Measurements from ENCODE around the gene ZBTB34.

The ZBTB34 gene

GRCh38 chr9:126854734-126855133 is 5.7 kb upstream of the ZBTB34 start:
- H4K91ac ChIP-seq (ENCODE audit: low read depth, low read length, poor library complexity), result no peak overlapping the region
- no peak overlapping the region for H2AK5ac ChIP-seq (ENCODE audit: low read depth, low read length)
- WGBS, 2 donors (ENCODE audit: extremely low coverage in 2 of 2, insufficient read length in 2 of 2, insufficient replicate concordance in 1 of 2), result no CpG with 5 or more reads among the region's 7 CpGs
- H3K4me3 ChIP-seq (ENCODE audit: low read length in 2 of 2), result no peak overlapping the region
- H3K79me1 ChIP-seq (ENCODE audit: low read depth, low read length), result no peaks in the 10 kb centered on the region
- H4K8ac ChIP-seq (ENCODE audit: low read depth, low read length), result no peak overlapping the region
- H3K23ac ChIP-seq (ENCODE audit: low read depth, low read length, poor library complexity), result no peak overlapping the region
- H3K4ac ChIP-seq (ENCODE audit: low read length), result no peak overlapping the region
- H3K4me1 ChIP-seq (ENCODE audit: control insufficient read depth in 2 of 2, insufficient read depth in 1 of 2, low read depth in 1 of 2, low read length in 2 of 2), result peaks cover 0 to 4% of the 10 kb centered on the region in 2 donors
- H2BK12ac ChIP-seq (ENCODE audit: low read length), result no peak overlapping the region
- no peak overlapping the region for H3K14ac ChIP-seq (ENCODE audit: low read length)
- H2AFZ ChIP-seq (ENCODE audit: low read length), result no peak overlapping the region
- DNase-seq (ENCODE audit: low spot score), result no peak
- H2BK15ac ChIP-seq (ENCODE audit: low read length), result no peak overlapping the region
- H3K9ac ChIP-seq (ENCODE audit: low read depth, low read length, poor library complexity), result no peak overlapping the region
- H2BK120ac ChIP-seq (ENCODE audit: low read depth, low read length), result no peak overlapping the region
- H3K9me3 ChIP-seq (replicated peaks in 1 of 2; ENCODE audit: control insufficient read depth in 2 of 2, insufficient read depth in 1 of 2, low read depth in 1 of 2, low read length in 2 of 2), result no peaks in the 10 kb centered on the region
- no peak overlapping the region for H3K4me2 ChIP-seq (ENCODE audit: insufficient read depth, low read length, poor library complexity, severe bottlenecking)
- H3K27ac ChIP-seq (replicated peaks; ENCODE audit: low read length), result no peak overlapping the region
- H2BK5ac ChIP-seq (ENCODE audit: low read length), result no peak overlapping the region
- H3K36me3 ChIP-seq (replicated peaks in 1 of 2; ENCODE audit: control insufficient read depth in 2 of 2, insufficient read depth in 2 of 2, low read length in 2 of 2), result no peaks in the 10 kb centered on the region
- H3K27me3 ChIP-seq (ENCODE audit: control insufficient read depth in 3 of 3, insufficient read depth in 3 of 3, low read depth in 1 of 3, low read length in 3 of 3), result peaks cover 0 to 36% (median 0%) of the 10 kb centered on the region in 3 experiments
- no peak overlapping the region for H3K18ac ChIP-seq (ENCODE audit: low read length)

- Histone ChIP-seq H3K4ac (ENCODE audit: low read length) (no peak overlapping the region), H3K14ac (ENCODE audit: low read length) (no peak overlapping the region), H3K4me3 (ENCODE audit: low read length in 2 of 2) (no peak overlapping the region), H2BK120ac (ENCODE audit: low read depth, low read length) (no peak overlapping the region), H2AFZ (ENCODE audit: low read length) (no peak overlapping the region), H4K8ac (ENCODE audit: low read depth, low read length) (no peak overlapping the region), H3K79me1 (ENCODE audit: low read depth, low read length) (no peaks in the 10 kb centered on the region), H3K23ac (ENCODE audit: low read depth, low read length, poor library complexity) (no peak overlapping the region), H3K9me3 (replicated peaks in 1 of 2; ENCODE audit: control insufficient read depth in 2 of 2, insufficient read depth in 1 of 2, low read depth in 1 of 2, low read length in 2 of 2) (no peaks in the 10 kb centered on the region), H4K91ac (ENCODE audit: low read depth, low read length, poor library complexity) (no peak overlapping the region), H2BK15ac (ENCODE audit: low read length) (no peak overlapping the region), H3K4me2 (ENCODE audit: insufficient read depth, low read length, poor library complexity, severe bottlenecking) (no peak overlapping the region), H3K27ac (replicated peaks; ENCODE audit: low read length) (no peak overlapping the region), H3K4me1 (ENCODE audit: control insufficient read depth in 2 of 2, insufficient read depth in 1 of 2, low read depth in 1 of 2, low read length in 2 of 2) (peaks cover 0 to 4% of the 10 kb centered on the region in 2 donors), H2BK12ac (ENCODE audit: low read length) (no peak overlapping the region), H2AK5ac (ENCODE audit: low read depth, low read length) (no peak overlapping the region), H3K9ac (ENCODE audit: low read depth, low read length, poor library complexity) (no peak overlapping the region), H2BK5ac (ENCODE audit: low read length) (no peak overlapping the region), H3K27me3 (ENCODE audit: control insufficient read depth in 3 of 3, insufficient read depth in 3 of 3, low read depth in 1 of 3, low read length in 3 of 3) (peaks cover 0 to 36% (median 0%) of the 10 kb centered on the region in 3 experiments), H3K36me3 (replicated peaks in 1 of 2; ENCODE audit: control insufficient read depth in 2 of 2, insufficient read depth in 2 of 2, low read length in 2 of 2) (no peaks in the 10 kb centered on the region), H3K18ac (ENCODE audit: low read length) (no peak overlapping the region)
- no CpG with 5 or more reads among the region's 6 CpGs for WGBS, 2 donors (ENCODE audit: extremely low coverage in 2 of 2, insufficient read length in 2 of 2, insufficient replicate concordance in 1 of 2)
- no peak for DNase-seq (ENCODE audit: low spot score)
Measured at GRCh38 chr9:126856326-126856877, 4.0 kb upstream of the ZBTB34 start.

DNA sequence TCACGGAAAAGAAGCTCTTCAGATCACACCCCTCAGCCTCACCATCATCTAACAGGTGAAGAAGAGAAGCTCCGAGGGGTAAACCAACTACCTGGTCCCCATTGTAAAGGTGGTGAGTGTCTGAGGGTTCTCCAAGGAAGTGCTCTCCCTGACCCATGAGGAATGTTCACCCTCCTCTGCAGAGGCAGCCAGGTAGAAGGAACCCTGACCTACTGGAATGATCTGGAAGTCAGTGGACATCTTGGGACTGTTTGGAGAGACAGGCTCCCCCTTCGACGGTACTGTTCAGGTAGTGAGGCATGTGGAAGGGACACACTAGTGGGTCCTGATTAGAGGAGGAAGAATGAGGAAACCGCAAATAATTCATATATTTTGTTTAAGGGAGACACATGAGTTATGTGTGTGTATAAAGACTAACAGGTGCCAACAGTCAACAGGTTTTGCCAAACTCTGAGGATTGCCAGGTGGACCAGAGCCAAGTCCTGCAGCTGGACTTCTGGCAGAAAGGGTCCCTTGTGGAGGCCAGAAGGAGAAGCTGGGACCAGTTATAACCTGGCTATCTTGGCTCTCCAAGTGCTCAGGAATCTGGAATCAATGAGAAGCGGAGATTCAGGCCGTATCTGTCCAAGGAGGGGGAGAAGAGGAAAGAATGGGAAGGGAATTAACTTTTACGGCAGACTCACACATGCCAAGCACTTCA is 3.0 kb upstream of the ZBTB34 start:
- Histone ChIP-seq H2AFZ (ENCODE audit: low read length) (no peak overlapping the region), H3K36me3 (replicated peaks in 1 of 2; ENCODE audit: control insufficient read depth in 2 of 2, insufficient read depth in 2 of 2, low read length in 2 of 2) (no peaks in the 10 kb centered on the region), H2BK5ac (ENCODE audit: low read length) (no peak overlapping the region), H3K27me3 (ENCODE audit: control insufficient read depth in 3 of 3, insufficient read depth in 3 of 3, low read depth in 1 of 3, low read length in 3 of 3) (peaks cover 0 to 36% (median 0%) of the 10 kb centered on the region in 3 experiments), H2AK5ac (ENCODE audit: low read depth, low read length) (no peak overlapping the region), H2BK120ac (ENCODE audit: low read depth, low read length) (no peak overlapping the region), H2BK15ac (ENCODE audit: low read length) (no peak overlapping the region), H3K9ac (ENCODE audit: low read depth, low read length, poor library complexity) (no peak overlapping the region), H3K4ac (ENCODE audit: low read length) (no peak overlapping the region), H2BK12ac (ENCODE audit: low read length) (no peak overlapping the region), H3K14ac (ENCODE audit: low read length) (no peak overlapping the region), H3K23ac (ENCODE audit: low read depth, low read length, poor library complexity) (no peak overlapping the region), H3K9me3 (replicated peaks in 1 of 2; ENCODE audit: control insufficient read depth in 2 of 2, insufficient read depth in 1 of 2, low read depth in 1 of 2, low read length in 2 of 2) (no peaks in the 10 kb centered on the region), H3K4me2 (ENCODE audit: insufficient read depth, low read length, poor library complexity, severe bottlenecking) (no peak overlapping the region), H3K4me3 (ENCODE audit: low read length in 2 of 2) (no peak overlapping the region), H4K8ac (ENCODE audit: low read depth, low read length) (no peak overlapping the region), H3K79me1 (ENCODE audit: low read depth, low read length) (no peaks in the 10 kb centered on the region), H3K4me1 (ENCODE audit: control insufficient read depth in 2 of 2, insufficient read depth in 1 of 2, low read depth in 1 of 2, low read length in 2 of 2) (peaks cover 9 to 12% of the 10 kb centered on the region in 2 donors), H3K27ac (replicated peaks; ENCODE audit: low read length) (no peak overlapping the region), H3K18ac (ENCODE audit: low read length) (no peak overlapping the region), H4K91ac (ENCODE audit: low read depth, low read length, poor library complexity) (no peak overlapping the region)
- no CpG with 5 or more reads among the region's 8 CpGs for WGBS, 2 donors (ENCODE audit: extremely low coverage in 2 of 2, insufficient read length in 2 of 2, insufficient replicate concordance in 1 of 2)
- no peak for DNase-seq (ENCODE audit: low spot score)

GRCh38 chr9:126859111-126859510 is 1.3 kb upstream of the ZBTB34 start:
- Histone ChIP-seq H3K4me3 (ENCODE audit: low read length in 2 of 2) (no peak overlapping the region), H2AFZ (ENCODE audit: low read length) (no peak overlapping the region), H3K4me2 (ENCODE audit: insufficient read depth, low read length, poor library complexity, severe bottlenecking) (no peak overlapping the region), H2BK12ac (ENCODE audit: low read length) (no peak overlapping the region), H2AK5ac (ENCODE audit: low read depth, low read length) (no peak overlapping the region), H3K79me1 (ENCODE audit: low read depth, low read length) (no peaks in the 10 kb centered on the region), H2BK120ac (ENCODE audit: low read depth, low read length) (no peak overlapping the region), H3K9ac (ENCODE audit: low read depth, low read length, poor library complexity) (no peak overlapping the region), H4K91ac (ENCODE audit: low read depth, low read length, poor library complexity) (no peak overlapping the region), H3K4me1 (ENCODE audit: control insufficient read depth in 2 of 2, insufficient read depth in 1 of 2, low read depth in 1 of 2, low read length in 2 of 2) (peaks cover 11% of the 10 kb centered on the region in 2 donors), H4K8ac (ENCODE audit: low read depth, low read length) (no peak overlapping the region), H3K23ac (ENCODE audit: low read depth, low read length, poor library complexity) (no peak overlapping the region), H3K18ac (ENCODE audit: low read length) (no peak overlapping the region), H3K4ac (ENCODE audit: low read length) (no peak overlapping the region), H3K27ac (replicated peaks; ENCODE audit: low read length) (no peak overlapping the region), H3K27me3 (ENCODE audit: control insufficient read depth in 3 of 3, insufficient read depth in 3 of 3, low read depth in 1 of 3, low read length in 3 of 3) (peaks cover 0 to 36% (median 0%) of the 10 kb centered on the region in 3 experiments), H2BK5ac (ENCODE audit: low read length) (no peak overlapping the region), H3K36me3 (replicated peaks in 1 of 2; ENCODE audit: control insufficient read depth in 2 of 2, insufficient read depth in 2 of 2, low read length in 2 of 2) (peaks cover 1 to 13% of the 10 kb centered on the region in 2 donors), H3K9me3 (replicated peaks in 1 of 2; ENCODE audit: control insufficient read depth in 2 of 2, insufficient read depth in 1 of 2, low read depth in 1 of 2, low read length in 2 of 2) (no peaks in the 10 kb centered on the region), H3K14ac (ENCODE audit: low read length) (no peak overlapping the region), H2BK15ac (ENCODE audit: low read length) (no peak overlapping the region)
- DNase-seq (ENCODE audit: low spot score), result no peak
- WGBS, 2 donors (ENCODE audit: extremely low coverage in 2 of 2, insufficient read length in 2 of 2, insufficient replicate concordance in 1 of 2), result no CpG with 5 or more reads among the region's 2 CpGs
